Kidney (tissue), 14 donors: Measurements from ENCODE around the gene PPP1CB. TPM values are rescaled to one million over a fixed set of nuclear protein-coding genes. Genes with fewer than 3 reads are reported as not detected.
"Not testable (repeated sequence)": the region's sequence is repeated elsewhere in the genome, so short reads cannot be mapped to it uniquely, and the experiment has no call there.

Experiments
- DNase-seq, 5 donors: peaks; one replicate each; pipeline ENCODE4 v3.0.0-alpha.2; 2013 to 2020
- FAIRE-seq: peaks from 2 replicates; lab custom pipeline; 2012; peaks lifted over from hg19 to GRCh38; lab: Jason Lieb, UNC
- H3K27ac ChIP-seq, 2 donors: one replicate each; pipeline ENCODE4 v1.7.0; 2013; ENCODE audit warnings: low read depth in 2 of 2, low read length in 2 of 2, inconsistent platforms in 1 of 2
- H3K27me3 ChIP-seq: one replicate; pipeline ENCODE4 v1.7.1; 2013; ENCODE audit warnings: low read length, inconsistent platforms; ENCODE audit not compliant: control insufficient read depth, insufficient read depth
- H3K36me3 ChIP-seq, 3 donors: one replicate each; pipeline versions ENCODE4 v1.7.0 to v1.7.1; 2013; ENCODE audit warnings: low read length in 3 of 3, control low read depth in 1 of 3, inconsistent platforms in 1 of 3; ENCODE audit not compliant: insufficient read depth in 3 of 3, control insufficient read depth in 2 of 3
- H3K4me1 ChIP-seq, 3 donors: one replicate each; pipeline versions ENCODE4 v1.7.0 to v1.7.1; 2013; ENCODE audit warnings: low read length in 3 of 3, inconsistent platforms in 1 of 3, low read depth in 1 of 3; ENCODE audit not compliant: control insufficient read depth in 2 of 3, insufficient read depth in 2 of 3
- H3K4me3 ChIP-seq, 3 donors: one replicate each; pipeline versions ENCODE4 v1.7.0 to v1.8.1; 2013; ENCODE audit warnings: low read length in 3 of 3, control low read depth in 1 of 3, inconsistent platforms in 1 of 3
- H3K9ac ChIP-seq, 3 donors: one replicate each; pipeline versions ENCODE4 v1.7.0 to v1.7.1; 2013; ENCODE audit warnings: low read length in 3 of 3, control low read depth in 1 of 3, inconsistent platforms in 1 of 3
- H3K9me3 ChIP-seq, 3 donors: one replicate each; pipeline versions ENCODE4 v1.7.0 to v1.7.1; 2013; ENCODE audit warnings: low read length in 3 of 3, control low read depth in 1 of 3, inconsistent platforms in 1 of 3; ENCODE audit not compliant: control insufficient read depth in 2 of 3, insufficient read depth in 1 of 3
- CTCF ChIP-seq: IDR thresholded peaks from 3 replicates; pipeline ENCODE4 v1.5.1; 2012; ENCODE audit warnings: mild to moderate bottlenecking, moderate library complexity, borderline replicate concordance; ENCODE audit not compliant: insufficient read depth; ENCODE audit errors: extremely low read depth
- intact Hi-C: fragments of 100-400 bp; cut with DNase I; formaldehyde crosslinking; loops from one replicate; pipeline ENCODE4 v1.11.1; 2022
- polyA plus RNA-seq: library from polyadenylated mRNA; stranded (reverse); fragments of 350-450 nt; fragmentation: Illumina TruSeq; extraction: RNeasy Lipid Tissue Mini Kit (QIAGEN cat#74804); gene quantifications from one replicate; pipeline ENCODE4 v1.2.3, GENCODE V29; 2014; ENCODE audit warnings: low read depth, low replicate concordance; ENCODE audit not compliant: insufficient read depth
- total RNA-seq: library from RNA; stranded (reverse); fragmentation: NEBNext Ultra II Directional; extraction: Animal tissue kit (Norgen Biotek cat#: 25700); gene quantifications from one replicate; pipeline ENCODE4 v1.2.1, GENCODE V29; 2021
- donor health status: control.
- donor health status: control.
- donor health status: control.
- donor health status: control.
- donor health status: control.
- donor health status: DM: yes; HTN: yes; CAD: no.
- donor health status: Normal renal cell carcinoma (clear cell type).

Gene PPP1CB
- total and polyA plus RNA-seq, 2 donors from 2014 or later = 63.3 to 358 TPM

DNA sequence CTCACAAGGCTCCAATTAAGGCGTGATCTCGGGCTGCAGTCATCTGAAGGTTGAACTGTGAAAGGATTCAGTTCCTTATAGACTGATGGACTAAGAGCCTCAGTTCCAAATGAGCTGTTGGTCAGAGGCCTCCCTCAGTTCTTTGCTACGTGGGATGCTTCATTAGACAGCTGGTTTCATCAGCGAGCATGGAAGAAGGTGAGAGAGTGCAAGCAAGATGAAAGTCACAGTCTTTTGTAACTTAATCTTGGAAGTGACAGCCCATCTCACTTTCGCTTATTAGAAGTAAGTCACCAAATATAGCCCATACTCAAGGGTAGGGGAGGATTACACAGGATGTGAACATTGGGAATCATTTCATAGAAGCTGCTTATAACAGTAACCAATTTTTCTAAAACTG lies 26.8 kb downstream of the PPP1CB start:
- Histone ChIP-seq H3K9me3 (no peaks in the 10 kb centered on the region), H3K4me3 (no peak overlapping the region), H3K9ac (no peak overlapping the region), H3K4me1 (no peaks in the 10 kb centered on the region), H3K27me3 (no peaks in the 10 kb centered on the region), H3K36me3 (peaks cover 13 to 36% (median 23%) of the 10 kb centered on the region in 3 donors), H3K27ac (no peak overlapping the region)
- DNase-seq = peak in 2 of 5 donors; percentile 48 to 53
- TF ChIP-seq CTCF = no peak
- intact Hi-C loops = no loop called here
- FAIRE-seq = no peak

GRCh38 chr2:28779001-28779400 lies 27.4 kb downstream of the PPP1CB start:
- peak in 2 of 5 donors; percentile 21 to 50 for DNase-seq
- no peak overlapping the region for H3K9ac ChIP-seq
- no peaks in the 10 kb centered on the region for H3K4me1 ChIP-seq
- H3K9me3 ChIP-seq = no peaks in the 10 kb centered on the region
- H3K27me3 ChIP-seq = no peaks in the 10 kb centered on the region
- TF ChIP-seq CTCF = no peak
- intact Hi-C loops = no loop called here
- H3K27ac ChIP-seq = no peak overlapping the region
- FAIRE-seq = no peak
- no peak overlapping the region for H3K4me3 ChIP-seq
- H3K36me3 ChIP-seq = peaks cover 13 to 36% (median 23%) of the 10 kb centered on the region in 3 donors

- no peaks in the 10 kb centered on the region for H3K27me3 ChIP-seq
- intact Hi-C loops = no loop called here
- peaks cover 13 to 36% (median 23%) of the 10 kb centered on the region in 3 donors for H3K36me3 ChIP-seq
- no peaks in the 10 kb centered on the region for H3K4me1 ChIP-seq
- no peak overlapping the region for H3K27ac ChIP-seq
- DNase-seq (no peak), FAIRE-seq (no peak)
- no peaks in the 10 kb centered on the region for H3K9me3 ChIP-seq
- no peak for TF ChIP-seq CTCF
- no peak overlapping the region for H3K4me3 ChIP-seq
- H3K9ac ChIP-seq = no peak overlapping the region
Measured at GRCh38 chr2:28780496-28780895, 28.9 kb downstream of the PPP1CB start.

DNA sequence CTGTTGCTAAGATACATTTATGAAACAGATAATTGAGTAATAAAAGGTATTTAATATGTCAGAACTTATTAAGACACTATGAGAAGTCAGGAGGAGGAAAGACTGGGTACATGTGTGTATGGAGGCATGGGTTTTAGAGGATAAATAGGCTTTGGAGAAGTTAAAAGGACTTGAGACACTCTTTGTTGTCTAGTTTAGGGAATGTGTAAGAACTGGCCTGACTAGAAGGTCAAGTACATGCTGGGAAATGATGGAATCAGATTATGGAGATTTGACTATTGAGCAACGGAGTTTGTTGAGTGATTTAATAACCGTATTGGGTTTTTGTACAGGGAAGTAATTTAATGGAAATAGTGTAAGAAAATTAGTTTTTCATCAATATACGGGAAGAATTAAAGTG lies 30.8 kb downstream of the PPP1CB start:
- no peak overlapping the region for H3K27ac ChIP-seq
- no peak overlapping the region for H3K4me3 ChIP-seq
- TF ChIP-seq CTCF = no peak
- H3K36me3 ChIP-seq = peaks cover 16 to 36% (median 25%) of the 10 kb centered on the region in 3 donors
- H3K27me3 ChIP-seq = no peaks in the 10 kb centered on the region
- no peak overlapping the region for H3K9ac ChIP-seq
- intact Hi-C loops = no loop called here
- no peaks in the 10 kb centered on the region for H3K9me3 ChIP-seq
- DNase-seq = no peak
- no peak for FAIRE-seq
- H3K4me1 ChIP-seq = no peaks in the 10 kb centered on the region

DNA sequence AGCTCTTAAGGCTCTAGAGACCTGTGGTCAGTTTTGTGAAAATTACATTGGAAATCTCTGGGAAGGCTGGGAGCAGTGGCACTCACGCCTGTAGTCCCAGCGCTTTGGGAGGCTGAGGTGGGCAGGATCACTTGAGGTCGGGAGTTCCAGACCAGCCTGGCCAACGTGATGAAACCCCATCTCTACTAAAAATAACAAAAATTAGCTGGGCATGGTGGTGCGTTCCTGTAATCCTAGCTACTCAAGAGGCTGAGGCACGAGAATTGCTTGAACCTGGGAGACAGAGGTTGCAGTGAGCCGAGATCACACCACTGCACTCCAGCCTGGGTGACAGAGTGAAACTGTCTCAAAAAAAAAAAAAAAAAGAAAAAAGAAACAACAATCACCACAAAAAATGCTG lies 32.9 kb downstream of the PPP1CB start:
- H3K4me3 ChIP-seq, DNase-seq, H3K4me1 ChIP-seq, H3K27me3 ChIP-seq, intact Hi-C loops, H3K27ac ChIP-seq, FAIRE-seq, H3K9ac ChIP-seq, H3K9me3 ChIP-seq: not testable (repeated sequence)
- H3K36me3 ChIP-seq = peaks cover 14 to 34% (median 16%) of the 10 kb centered on the region in 3 donors
